Stimulated activated CD4-positive, alpha-beta T cell treated with anti-CD3 and anti-CD28 coated beads, Interleukin-1b, Interleukin-23, amount 100 ng/mL, for 24 hours (primary cell): ENCODE measurements around the gene RNF145.
"Not testable (repeated sequence)": the region's sequence is repeated elsewhere in the genome, so short reads cannot be mapped to it uniquely, and the experiment has no call there.

ENCODE experiments used
- DNase-seq, 4 experiments: peaks; one replicate each; pipeline ENCODE4 v3.0.0-alpha.2; 2020; ENCODE audit warnings: low read depth in 4 of 4, low spot score in 1 of 4

RNF145 gene

GRCh38 chr5:159209438-159210209, at the start of gene RNF145:
Gene RNF145 (minus strand): TSS chr5:159209553. CDS start chr5:159203617, 5,936 bp downstream.
- peak; percentile 82 to 90 (median 88) for DNase-seq

GRCh38 chr5:159258361-159258760, 49.0 kb upstream of the RNF145 start:
- DNase-seq, result no peak

- DNase-seq, result no peak
Observed at GRCh38 chr5:159257629-159258283, 48.4 kb upstream of the RNF145 start.

GRCh38 chr5:159257007-159257406, 47.7 kb upstream of the RNF145 start:
- DNase-seq, result no peak

GRCh38 chr5:159252195-159252594, 42.8 kb upstream of the RNF145 start:
- no peak for DNase-seq

GRCh38 chr5:159249158-159249557, 39.8 kb upstream of the RNF145 start:
- no peak for DNase-seq

GRCh38 chr5:159244890-159245289, 35.5 kb upstream of the RNF145 start:
- DNase-seq, result no peak

- DNase-seq, result no peak
Observed at GRCh38 chr5:159244163-159244562, 34.8 kb upstream of the RNF145 start.

- no peak for DNase-seq
Observed at GRCh38 chr5:159243385-159243784, 34.0 kb upstream of the RNF145 start.

GRCh38 chr5:159242656-159243055, 33.3 kb upstream of the RNF145 start:
- DNase-seq, result no peak

- DNase-seq, result no peak
Observed at GRCh38 chr5:159241946-159242552, 32.7 kb upstream of the RNF145 start.

GRCh38 chr5:159240301-159240870, 31.0 kb upstream of the RNF145 start:
- peak in 1 of 4 experiments; percentile 6 for DNase-seq

- DNase-seq, result not testable (repeated sequence)
Observed at GRCh38 chr5:159235871-159236520, 26.6 kb upstream of the RNF145 start.

- DNase-seq, result no peak
Observed at GRCh38 chr5:159231167-159231566, 21.8 kb upstream of the RNF145 start.

- no peak for DNase-seq
Observed at GRCh38 chr5:159230657-159231056, 21.3 kb upstream of the RNF145 start.

GRCh38 chr5:159228097-159228496, 18.7 kb upstream of the RNF145 start:
- DNase-seq, result not testable (repeated sequence)

- no peak for DNase-seq
Observed at GRCh38 chr5:159227452-159227851, 18.1 kb upstream of the RNF145 start.

GRCh38 chr5:159226451-159226850, 17.1 kb upstream of the RNF145 start:
- DNase-seq, result no peak

- DNase-seq, result no peak
Observed at GRCh38 chr5:159224471-159224870, 15.1 kb upstream of the RNF145 start.

- no peak for DNase-seq
Observed at GRCh38 chr5:159223469-159223868, 14.1 kb upstream of the RNF145 start.

GRCh38 chr5:159220206-159220605, 10.9 kb upstream of the RNF145 start:
- no peak for DNase-seq
